ENCODE results near the gene CARD18.
"Not testable (repeated sequence)": the region's sequence is repeated elsewhere in the genome, so short reads cannot be mapped to it uniquely, and the experiment has no call there.

GRCh38 chr11:105099594-105099993 lies 40.0 kb downstream of the CARD18 start:
- TF ChIP-seq CTCF (IDR thresholded peaks at IDR 0.05); EZH2 (IDR thresholded peaks at IDR 0.05; ENCODE audit: borderline replicate concordance, insufficient read depth, low read depth, low read length, poor library complexity, severe bottlenecking): not testable (repeated sequence)
